T-helper 2 cell treated with Interferon-gamma antibody and Interleukin-4, amounts not matched to agents 100 ng/mL and 5 ng/mL, for 36 hours (primary cell): Measurements from ENCODE around the gene TADA3. TPM values are rescaled to one million over a fixed set of nuclear protein-coding genes. Genes with fewer than 3 reads are reported as not detected.

Experiments used
- intact Hi-C: fragments of 100-400 bp; cut with micrococcal nuclease; formaldehyde crosslinking; loops from one replicate; pipeline ENCODE4 v1.15.1; 2023
- total RNA-seq: library from RNA; stranded (reverse); gene quantifications from 2 replicates; pipeline ENCODE4 v1.2.3, GENCODE V29; 2022

Gene TADA3
- total RNA-seq, 1 donor from 2014 or later = 85.7 TPM

GRCh38 chr3:9731206-9732079 is 60.8 kb downstream of the TADA3 start, which contains the start of gene BRPF1:
TSS of gene BRPF1 (plus strand) at chr3:9731735. CDS start at chr3:9734141, 2,406 bp downstream.
- intact Hi-C loops = loop anchor here (1.0 to 5.0 kb wide), 10 partner anchors 19 to 517 kb away; partner anchors contain the start of genes CRELD1, EMC3, JAGN1 and MTMR14

- intact Hi-C loops = loop anchor here (1.0 to 5.0 kb wide), 10 partner anchors 20 to 518 kb away; partner anchors contain the start of genes CRELD1, EMC3, JAGN1 and MTMR14
These were observed 61.5 kb downstream of the TADA3 start for GRCh38 chr3:9730657-9731205.

Other genes starting within 250 kb of the TADA3 start
- gene LHFPL4, start 238.7 kb downstream of the TADA3 start, total RNA-seq = not detected in 2 replicates
- 45.1 and 45.5 TPM in 2 replicates for gene MTMR14, start 143.0 kb downstream of the TADA3 start, total RNA-seq
- gene CPNE9, start 88.6 kb downstream of the TADA3 start, total RNA-seq = 0.20 and 0.36 TPM in 2 replicates
- 41.9 and 44.2 TPM in 2 replicates for gene BRPF1, start 60.7 kb downstream of the TADA3 start, total RNA-seq
- gene OGG1, start 42.5 kb downstream of the TADA3 start, total RNA-seq = 40.1 and 40.7 TPM in 2 replicates
- gene CAMK1, start 22.5 kb downstream of the TADA3 start, total RNA-seq = 46.7 and 50.6 TPM in 2 replicates
- gene ARPC4, start 609 bp upstream of the TADA3 start, total RNA-seq = 295 and 297 TPM in 2 replicates
- gene TTLL3, start 17.8 kb upstream of the TADA3 start, total RNA-seq = 66.6 and 71.2 TPM in 2 replicates
- 50.4 and 54.1 TPM in 2 replicates for gene RPUSD3, start 51.5 kb upstream of the TADA3 start, total RNA-seq
- gene CIDEC, start 87.8 kb upstream of the TADA3 start, total RNA-seq = not detected in 2 replicates
- gene JAGN1, start 98.1 kb upstream of the TADA3 start, total RNA-seq = 23.5 and 25.3 TPM in 2 replicates
- 0.36 and 0.70 TPM in 2 replicates for gene IL17RE, start 110.4 kb upstream of the TADA3 start, total RNA-seq
- gene IL17RC, start 124.6 kb upstream of the TADA3 start, total RNA-seq = 0.23 and 0.34 TPM in 2 replicates
- 16.0 and 20.2 TPM in 2 replicates for gene CRELD1, start 141.4 kb upstream of the TADA3 start, total RNA-seq
- 6.2 TPM in 2 replicates for gene PRRT3, start 159.9 kb upstream of the TADA3 start, total RNA-seq
- gene EMC3, start 194.4 kb upstream of the TADA3 start, total RNA-seq = 53.5 TPM in 2 replicates
- 56.6 and 61.9 TPM in 2 replicates for gene FANCD2, start 234.0 kb upstream of the TADA3 start, total RNA-seq